Gastroesophageal sphincter (tissue), 4 donors: ENCODE data around the gene ZAR1. TPM values are rescaled to one million over a fixed set of nuclear protein-coding genes. Genes with fewer than 3 reads are reported as not detected.

ENCODE experiments used
- ATAC-seq: fragments of 150-250 bp; one replicate; pipeline ENCODE4 v1.9.1; 2016; ENCODE audit warnings: mild to moderate bottlenecking, moderate library complexity
- H3K27ac ChIP-seq, 4 donors: fragments of 200-600 bp; sonication (generic) in 3 of 4; 1 replicate in 3 of 4; 2 replicates in 1 of 4; pipeline ENCODE4 v1.5.1; 2016 to 2019
- H3K27me3 ChIP-seq: fragments of 200-600 bp; sonication (generic); one replicate; pipeline ENCODE4 v1.5.1; 2019
- H3K36me3 ChIP-seq, 2 donors: fragments of 200-600 bp; sonication (generic); one replicate each; pipeline ENCODE4 v1.5.1; 2019; ENCODE audit warnings: control low read depth in 1 of 2
- H3K4me1 ChIP-seq, 3 donors: fragments of 200-600 bp; sonication (generic); 1 replicate in 2 of 3; 2 replicates in 1 of 3; pipeline ENCODE4 v1.5.1; 2016 to 2019; ENCODE audit warnings: control low read depth in 2 of 3
- H3K4me3 ChIP-seq, 2 donors: fragments of 200-600 bp; sonication (generic); one replicate each; pipeline ENCODE4 v1.5.1; 2019; ENCODE audit warnings: mild to moderate bottlenecking in 1 of 2, moderate library complexity in 1 of 2
- H3K9me3 ChIP-seq, 3 donors: fragments of 200-600 bp; sonication (generic); one replicate each; pipeline ENCODE4 v1.5.1; 2017 to 2019; ENCODE audit warnings: control low read depth in 2 of 3
- EP300 ChIP-seq: sonication (generic); formaldehyde crosslinking; IDR thresholded peaks from one replicate; pipeline ENCODE4 v1.6.1; 2017; ENCODE audit warnings: antibody characterized with exemption, mild to moderate bottlenecking
- POLR2A ChIP-seq, 2 donors: fragments of 450-650 bp; IDR thresholded peaks; one replicate each; pipeline ENCODE4 v1.6.1; 2017; ENCODE audit warnings: antibody characterized with exemption in 2 of 2, mild to moderate bottlenecking in 2 of 2, moderate library complexity in 1 of 2
- POLR2AphosphoS5 ChIP-seq: sonication (generic); formaldehyde crosslinking; IDR thresholded peaks from one replicate; pipeline ENCODE4 v1.6.1; 2017; ENCODE audit warnings: antibody characterized with exemption
- whole genome bisulfite sequencing, 2 donors: methylation state at CpG; one replicate each; pipeline ENCODE4 v1.1.5; 2018; ENCODE audit warnings: low coverage in 1 of 2; 5-methylcytosine and 5-hydroxymethylcytosine counted together
- total RNA-seq, 4 donors: library from RNA; depleted of rRNA; stranded (reverse); fragments of >200 nt; gene quantifications; one replicate each; pipeline ENCODE4 v1.1.0, GENCODE V29; 2016
- TF ChIP-seq, protein P1 (sequence below), 4 experiments: fragments of 200-600 bp in 2 of 4; fragments of 450-650 bp in 2 of 4; sonication (generic) in 1 of 4; IDR thresholded peaks; one replicate each; pipeline ENCODE4 v1.5.1; 2017 to 2019; ENCODE audit warnings: antibody characterized with exemption in 4 of 4, mild to moderate bottlenecking in 2 of 4, moderate library complexity in 2 of 4

Gene ZAR1
- total RNA-seq, 4 donors from 2014 or later: not detected

- H3K4me1 ChIP-seq: peaks cover 0 to 17% (median 0%) of the 10 kb centered on the region in 3 donors
- WGBS, 2 donors: 82 to 92% methylated on average over 2 to 4 of the region's 4 CpGs
- peaks cover 37% of the 10 kb centered on the region for H3K27me3 ChIP-seq
- no peaks in the 10 kb centered on the region for H3K9me3 ChIP-seq
- peaks cover 0 to 7% of the 10 kb centered on the region in 2 donors for H3K36me3 ChIP-seq
- no peak for ATAC-seq
- H3K27ac ChIP-seq: no peak overlapping the region
- no peak for TF ChIP-seq EP300
- no peak for TF ChIP-seq POLR2A (IDR thresholded peaks at IDR 0.05)
- no peak for TF ChIP-seq POLR2AphosphoS5
- TF ChIP-seq, protein P1, sequence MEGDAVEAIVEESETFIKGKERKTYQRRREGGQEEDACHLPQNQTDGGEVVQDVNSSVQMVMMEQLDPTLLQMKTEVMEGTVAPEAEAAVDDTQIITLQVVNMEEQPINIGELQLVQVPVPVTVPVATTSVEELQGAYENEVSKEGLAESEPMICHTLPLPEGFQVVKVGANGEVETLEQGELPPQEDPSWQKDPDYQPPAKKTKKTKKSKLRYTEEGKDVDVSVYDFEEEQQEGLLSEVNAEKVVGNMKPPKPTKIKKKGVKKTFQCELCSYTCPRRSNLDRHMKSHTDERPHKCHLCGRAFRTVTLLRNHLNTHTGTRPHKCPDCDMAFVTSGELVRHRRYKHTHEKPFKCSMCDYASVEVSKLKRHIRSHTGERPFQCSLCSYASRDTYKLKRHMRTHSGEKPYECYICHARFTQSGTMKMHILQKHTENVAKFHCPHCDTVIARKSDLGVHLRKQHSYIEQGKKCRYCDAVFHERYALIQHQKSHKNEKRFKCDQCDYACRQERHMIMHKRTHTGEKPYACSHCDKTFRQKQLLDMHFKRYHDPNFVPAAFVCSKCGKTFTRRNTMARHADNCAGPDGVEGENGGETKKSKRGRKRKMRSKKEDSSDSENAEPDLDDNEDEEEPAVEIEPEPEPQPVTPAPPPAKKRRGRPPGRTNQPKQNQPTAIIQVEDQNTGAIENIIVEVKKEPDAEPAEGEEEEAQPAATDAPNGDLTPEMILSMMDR (IDR thresholded peaks at IDR 0.05): no peak
- H3K4me3 ChIP-seq: no peak overlapping the region
These were observed 3.5 kb downstream of the ZAR1 start for GRCh38 chr4:48493452-48494100.

- Histone ChIP-seq H3K27me3 (peaks cover 13% of the 10 kb centered on the region), H3K36me3 (peaks cover 0 to 30% of the 10 kb centered on the region in 2 donors), H3K4me3 (no peak overlapping the region), H3K4me1 (peaks cover 0 to 3% (median 0%) of the 10 kb centered on the region in 3 donors), H3K9me3 (no peaks in the 10 kb centered on the region), H3K27ac (no peak overlapping the region)
- 96% methylated on average over 2 of the region's 2 CpGs for WGBS, 2 donors
- no peak for ATAC-seq
- TF ChIP-seq EP300 (no peak), POLR2A (IDR thresholded peaks at IDR 0.05) (no peak), POLR2AphosphoS5 (no peak)
- TF ChIP-seq, protein P1 (IDR thresholded peaks at IDR 0.05): no peak
These were observed 5.9 kb downstream of the ZAR1 start for GRCh38 chr4:48495941-48496340.

DNA sequence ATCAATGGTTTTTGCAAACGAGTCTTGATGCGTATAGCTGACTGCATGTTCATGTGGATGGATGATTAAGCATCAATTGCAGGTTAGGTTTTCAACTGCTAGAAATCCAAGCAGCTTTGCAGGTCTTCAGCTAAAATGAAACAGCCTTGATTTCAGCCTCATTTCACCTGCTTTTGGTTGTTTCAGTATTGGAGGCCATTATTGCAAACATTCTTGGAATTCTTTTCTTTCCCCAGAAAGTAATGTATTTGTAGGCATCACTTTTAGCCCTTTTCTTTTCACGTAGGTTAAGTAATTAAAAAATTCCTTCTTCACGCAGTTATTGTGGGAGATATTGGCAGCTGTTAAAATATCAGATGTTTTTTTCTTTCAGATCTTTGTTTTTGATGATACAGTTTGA is 8.8 kb downstream of the ZAR1 start:
- H3K9me3 ChIP-seq: no peaks in the 10 kb centered on the region
- H3K4me3 ChIP-seq: no peak overlapping the region
- ATAC-seq: no peak
- H3K27ac ChIP-seq: no peak overlapping the region
- no peaks in the 10 kb centered on the region for H3K4me1 ChIP-seq
- H3K36me3 ChIP-seq: peaks cover 0 to 46% of the 10 kb centered on the region in 2 donors
- no peaks in the 10 kb centered on the region for H3K27me3 ChIP-seq
- 92 to 94% methylated on average over 4 of the region's 4 CpGs for WGBS, 2 donors
- TF ChIP-seq POLR2AphosphoS5 (no peak), EP300 (no peak)
- TF ChIP-seq, protein P1 (IDR thresholded peaks at IDR 0.05): no peak

DNA sequence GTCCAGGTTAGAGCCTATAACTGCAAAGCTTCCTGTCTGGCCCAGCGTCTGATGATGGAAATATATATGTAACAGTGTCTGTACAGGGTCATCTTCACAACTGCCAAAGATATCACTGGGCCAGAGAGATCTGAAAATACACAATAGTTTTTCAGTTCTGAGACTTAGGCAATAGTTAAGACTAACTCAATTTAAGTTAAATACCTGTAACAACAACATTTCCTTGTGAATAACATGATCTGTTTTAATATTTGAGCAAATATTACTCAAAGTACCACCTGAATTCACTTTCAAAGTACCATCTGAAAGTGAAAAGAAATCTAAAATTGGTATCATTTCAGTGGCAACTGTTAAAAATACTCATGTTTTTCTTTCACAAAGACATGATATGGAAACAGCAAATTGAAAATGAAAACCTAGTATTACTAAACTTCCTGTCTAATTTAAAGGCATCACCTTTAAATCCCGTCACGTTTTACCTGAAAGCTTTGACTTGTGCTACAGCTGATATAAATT is 9.6 kb downstream of the ZAR1 start:
- no peak overlapping the region for H3K27ac ChIP-seq
- H3K4me1 ChIP-seq: no peaks in the 10 kb centered on the region
- no peaks in the 10 kb centered on the region for H3K9me3 ChIP-seq
- H3K36me3 ChIP-seq: peaks cover 0 to 51% of the 10 kb centered on the region in 2 donors
- ATAC-seq: no peak
- TF ChIP-seq, protein P1 (IDR thresholded peaks at IDR 0.05): no peak
- no peak for TF ChIP-seq POLR2A (IDR thresholded peaks at IDR 0.05)
- TF ChIP-seq POLR2AphosphoS5: no peak
- TF ChIP-seq EP300: no peak
- 81 to 85% methylated on average over 3 of the region's 3 CpGs for WGBS, 2 donors
- no peak overlapping the region for H3K4me3 ChIP-seq
- H3K27me3 ChIP-seq: no peaks in the 10 kb centered on the region
